K562 treated with DMSO at 1 percent for 12 hours (cell line): ENCODE data around the gene TMEM86B. TPM values are rescaled to one million over a fixed set of nuclear protein-coding genes. Genes with fewer than 3 reads are reported as not detected.

ENCODE experiments used
- total RNA-seq: library from RNA; unstranded; fragments of 300-600 nt; gene quantifications from 2 replicates; pipeline ENCODE4 v1.2.3, GENCODE V29; 2022; ENCODE audit not compliant: insufficient read depth

The TMEM86B gene, protein sequence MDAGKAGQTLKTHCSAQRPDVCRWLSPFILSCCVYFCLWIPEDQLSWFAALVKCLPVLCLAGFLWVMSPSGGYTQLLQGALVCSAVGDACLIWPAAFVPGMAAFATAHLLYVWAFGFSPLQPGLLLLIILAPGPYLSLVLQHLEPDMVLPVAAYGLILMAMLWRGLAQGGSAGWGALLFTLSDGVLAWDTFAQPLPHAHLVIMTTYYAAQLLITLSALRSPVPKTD
- 11.5 and 15.2 TPM in 2 replicates for total RNA-seq

DNA sequence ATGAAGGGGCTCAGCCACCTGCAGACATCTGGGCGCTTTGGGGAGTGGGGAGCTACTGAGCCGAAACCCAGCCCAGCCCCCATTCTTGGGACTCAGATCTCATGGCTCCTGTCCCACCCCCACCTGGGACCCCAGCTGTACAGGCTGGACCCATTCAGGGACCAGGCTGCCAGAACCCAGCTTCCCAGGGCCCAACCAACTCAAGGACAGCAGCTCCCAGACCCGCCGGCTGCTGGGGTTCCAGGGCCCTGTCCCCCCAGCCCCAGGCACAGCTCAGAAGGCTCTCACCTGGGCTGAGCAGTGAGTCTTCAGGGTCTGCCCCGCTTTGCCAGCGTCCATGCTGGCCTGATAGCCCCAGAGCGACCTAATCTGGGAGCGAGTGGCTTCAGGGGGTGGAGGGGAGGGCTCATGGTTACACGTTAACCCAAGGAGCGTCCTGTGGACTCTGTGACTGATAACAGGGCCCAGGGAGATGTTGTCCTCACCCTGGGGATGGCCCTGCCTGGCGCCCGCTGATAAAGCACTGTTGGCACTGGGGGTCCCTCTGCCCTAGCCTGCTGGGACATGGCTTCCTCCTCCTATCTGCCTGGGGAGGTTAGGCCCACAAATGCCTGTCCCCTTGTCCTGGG is at the start of gene TMEM86B:
TMEM86B (minus strand) TSS at position 361 of the 629 bp plus-strand sequence; CDS start at position 339, 22 bp downstream.

DNA sequence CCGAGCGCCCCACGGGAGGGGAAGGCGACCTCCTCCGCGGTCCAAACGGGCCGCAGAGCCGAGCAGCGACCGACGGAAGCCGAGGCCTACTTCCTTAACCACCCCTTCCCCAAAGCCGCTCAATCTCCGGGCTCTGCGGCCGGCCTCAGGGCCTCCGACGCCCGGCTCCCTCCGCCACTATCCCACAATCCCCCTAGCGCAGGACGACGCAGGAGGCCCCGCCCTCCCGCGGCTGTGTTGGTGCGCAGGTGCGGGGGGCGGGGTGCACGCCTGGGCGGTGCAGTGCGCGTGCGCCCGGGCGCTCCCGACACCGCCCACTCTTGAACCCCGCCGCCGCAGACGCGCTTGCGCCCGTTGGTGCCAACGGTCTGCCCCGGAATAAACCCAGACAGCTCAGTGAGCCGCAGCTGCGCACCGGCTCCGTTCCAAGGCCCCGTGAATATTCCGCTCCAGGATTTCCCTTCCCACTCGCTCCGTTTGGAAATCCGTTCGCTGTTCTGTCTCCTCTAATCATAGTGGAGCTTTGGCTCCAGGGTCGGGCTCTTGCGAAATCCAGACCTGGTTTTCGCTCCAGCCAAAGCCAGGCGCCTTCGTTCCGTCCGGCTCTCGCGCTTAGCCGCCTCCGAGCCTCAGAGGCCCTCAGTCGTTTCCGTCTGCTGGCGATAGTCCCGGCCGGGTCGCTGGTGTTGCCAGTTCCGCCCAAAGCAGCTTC is 30.4 kb upstream of the TMEM86B start, which contains the start of gene PPP6R1:
PPP6R1 (minus strand) TSS at position 190 of the 712 bp plus-strand sequence. CDS start 11,914 bp downstream, outside the sequence.

DNA sequence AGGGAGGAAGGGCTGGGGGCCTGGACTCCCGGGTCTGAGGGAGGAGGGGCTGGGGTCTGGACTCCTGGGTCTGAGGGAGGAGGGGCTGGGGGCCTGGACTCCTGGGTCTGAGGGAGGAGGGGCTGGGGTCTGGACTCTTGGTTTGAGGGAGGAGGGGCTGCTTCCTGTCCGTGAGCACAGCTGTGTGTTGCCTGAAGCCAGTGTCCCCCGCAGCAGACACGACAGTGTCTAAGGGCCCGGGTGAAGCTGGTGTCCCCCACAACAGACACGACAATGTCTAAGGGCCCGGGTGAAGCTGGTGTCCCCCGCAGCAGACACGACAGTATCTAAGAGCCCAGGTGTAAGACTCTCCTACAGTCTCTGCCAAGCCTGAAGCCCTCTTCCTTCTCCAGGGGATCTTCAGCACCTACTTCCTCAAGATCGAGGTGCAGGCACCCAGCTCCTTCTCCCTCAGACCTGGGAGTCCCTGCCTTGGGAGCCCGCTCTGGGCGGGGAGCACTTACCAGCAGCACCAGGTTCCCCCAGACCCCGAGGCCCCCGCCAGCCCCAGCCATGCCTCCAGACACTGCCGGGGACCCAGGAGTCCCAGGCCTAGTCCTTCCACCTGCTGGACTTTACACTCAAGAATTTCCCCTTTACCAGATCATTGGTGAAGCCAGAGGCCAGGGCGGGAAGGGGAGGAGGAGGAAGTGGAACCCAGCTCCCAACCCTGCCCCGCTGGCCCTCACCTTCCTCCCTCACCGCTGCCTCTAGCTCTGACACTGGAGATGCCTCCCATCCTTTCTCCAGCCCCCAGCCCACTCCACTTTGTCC is 19.5 kb downstream of the TMEM86B start, which contains the start of gene PTPRH:
PTPRH (minus strand) TSS at position 622 of the 813 bp plus-strand sequence; CDS start at position 554, 68 bp downstream.

DNA sequence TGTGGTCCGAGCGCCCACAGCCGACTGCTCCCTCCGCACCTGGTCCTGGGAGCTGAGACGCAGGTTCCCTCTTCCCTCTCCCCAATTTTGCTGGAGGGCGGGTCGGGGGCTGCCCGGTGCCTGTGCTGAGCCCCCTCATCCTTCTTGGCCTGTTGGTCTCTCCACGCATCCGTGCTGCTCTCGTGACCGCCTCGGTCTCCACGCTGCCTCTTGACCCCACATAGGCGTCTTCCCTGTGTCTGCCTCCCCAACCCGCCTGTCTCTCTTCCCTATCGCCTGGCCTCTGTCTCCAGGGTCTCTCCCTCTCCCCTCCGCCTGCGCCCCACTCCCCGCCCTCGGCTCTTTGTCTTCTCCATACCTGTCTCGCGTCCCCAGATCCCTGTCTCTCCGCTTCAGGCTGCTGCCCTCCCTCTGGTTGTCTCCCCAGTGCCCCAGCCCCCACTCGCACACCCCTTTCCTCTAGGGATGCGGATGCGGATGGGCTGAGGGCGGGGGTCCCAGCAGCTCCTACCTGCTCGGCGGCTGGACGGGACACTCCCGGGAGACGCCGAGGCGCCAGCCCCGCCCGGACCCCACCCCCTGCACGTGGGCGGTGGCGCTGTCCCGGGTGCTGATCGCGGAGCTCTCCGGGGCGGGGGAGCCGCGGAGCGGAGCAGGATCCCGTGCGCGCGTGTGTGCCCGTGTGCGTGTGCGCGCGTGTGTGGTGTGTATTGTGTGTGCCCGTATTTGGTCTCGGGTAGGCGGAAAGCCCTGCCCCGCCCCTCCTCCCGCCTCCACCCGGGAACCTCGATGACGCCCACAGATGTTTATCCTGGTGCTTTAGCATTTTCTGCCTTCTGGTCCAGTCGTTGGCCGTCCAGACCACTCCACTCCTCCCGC is 48.7 kb downstream of the TMEM86B start, which contains the start of gene SYT5:
SYT5 (minus strand) TSS at position 684 of the 879 bp plus-strand sequence. CDS start 1,248 bp downstream, outside the sequence.

Other genes starting within 250 kb of the TMEM86B start
- gene GP6, start 190.5 kb downstream of the TMEM86B start, total RNA-seq = 0.97 and 1.4 TPM in 2 replicates
- 20.5 and 29.5 TPM in 2 replicates for gene RDH13, start 165.6 kb downstream of the TMEM86B start, total RNA-seq
- gene EPS8L1, start 152.9 kb downstream of the TMEM86B start, total RNA-seq = 15.4 and 16.9 TPM in 2 replicates
- gene PPP1R12C, start 111.1 kb downstream of the TMEM86B start, total RNA-seq = 85.5 and 96.1 TPM in 2 replicates
- 273 and 285 TPM in 2 replicates for gene TNNT1, start 79.6 kb downstream of the TMEM86B start, total RNA-seq
- gene TNNI3, start 71.0 kb downstream of the TMEM86B start, total RNA-seq = 40.1 and 85.1 TPM in 2 replicates
- 10.1 and 13.7 TPM in 2 replicates for gene DNAAF3, start 62.1 kb downstream of the TMEM86B start, total RNA-seq
- gene SYT5, start 48.5 kb downstream of the TMEM86B start, total RNA-seq = 1.7 and 2.5 TPM in 2 replicates
- 21.5 and 35.6 TPM in 2 replicates for gene PTPRH, start 19.3 kb downstream of the TMEM86B start, total RNA-seq
- gene PPP6R1, start 30.3 kb upstream of the TMEM86B start, total RNA-seq = 46.2 and 90.6 TPM in 2 replicates
- 58.4 and 81.1 TPM in 2 replicates for gene HSPBP1, start 51.3 kb upstream of the TMEM86B start, total RNA-seq
- 4.5 and 10.7 TPM in 2 replicates for gene BRSK1, start 55.2 kb upstream of the TMEM86B start, total RNA-seq
- gene TMEM150B, start 96.6 kb upstream of the TMEM86B start, total RNA-seq = 2.9 and 5.4 TPM in 2 replicates
- gene KMT5C, start 111.1 kb upstream of the TMEM86B start, total RNA-seq = 51.9 and 64.6 TPM in 2 replicates
- gene COX6B2, start 126.0 kb upstream of the TMEM86B start, total RNA-seq = 0.33 and 0.78 TPM in 2 replicates
- not detected in 2 replicates for gene GARIN5B, start 134.5 kb upstream of the TMEM86B start, total RNA-seq
- gene IL11, start 141.7 kb upstream of the TMEM86B start, total RNA-seq = not detected in 2 replicates
- not detected in 2 replicates for gene TMEM190, start 148.1 kb upstream of the TMEM86B start, total RNA-seq
- gene TMEM238, start 155.5 kb upstream of the TMEM86B start, total RNA-seq = 13.7 and 15.5 TPM in 2 replicates
- gene RPL28, start 157.2 kb upstream of the TMEM86B start, total RNA-seq = 3,491 and 4,700 TPM in 2 replicates
- gene UBE2S, start 179.0 kb upstream of the TMEM86B start, total RNA-seq = 348 and 598 TPM in 2 replicates
- 0.17 TPM in 1 of 2 replicates, not detected in the other for gene SHISA7, start 214.5 kb upstream of the TMEM86B start, total RNA-seq
- gene ISOC2, start 232.9 kb upstream of the TMEM86B start, total RNA-seq = 50.7 and 69.5 TPM in 2 replicates
- gene C19orf85, start 236.0 kb upstream of the TMEM86B start, total RNA-seq = not detected in 2 replicates
- gene ZNF628, start 247.9 kb upstream of the TMEM86B start, total RNA-seq = 6.1 and 15.4 TPM in 2 replicates